NCI-H526 (cell line): Measurements from ENCODE around the gene ATPAF2.

Experiments
- DNase-seq, 2 experiments: peaks; one replicate each; lab custom pipeline; 2025; lab: John Stamatoyannopoulos, UW

The ATPAF2 gene

DNA sequence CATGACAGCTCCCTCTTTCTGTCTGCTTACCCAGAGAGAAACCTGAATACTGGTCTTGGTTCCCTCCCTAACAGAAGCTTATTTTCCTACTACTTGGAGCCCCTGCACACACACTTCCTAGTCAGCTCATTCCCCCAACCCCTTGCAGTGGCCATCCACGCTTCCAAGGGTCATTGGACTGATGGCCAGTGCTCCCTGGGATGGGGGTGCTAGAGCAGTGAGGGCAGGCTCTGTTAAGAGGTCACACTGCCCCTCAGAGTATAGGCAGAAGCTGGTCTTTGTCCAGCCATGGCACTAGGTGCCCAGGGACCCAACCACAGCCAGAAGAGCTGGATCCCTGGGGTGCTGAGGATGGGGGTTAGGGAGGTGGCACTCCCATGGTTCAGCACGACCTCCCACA lies 53.8 kb downstream of the ATPAF2 start:
- DNase-seq, result no peak

DNA sequence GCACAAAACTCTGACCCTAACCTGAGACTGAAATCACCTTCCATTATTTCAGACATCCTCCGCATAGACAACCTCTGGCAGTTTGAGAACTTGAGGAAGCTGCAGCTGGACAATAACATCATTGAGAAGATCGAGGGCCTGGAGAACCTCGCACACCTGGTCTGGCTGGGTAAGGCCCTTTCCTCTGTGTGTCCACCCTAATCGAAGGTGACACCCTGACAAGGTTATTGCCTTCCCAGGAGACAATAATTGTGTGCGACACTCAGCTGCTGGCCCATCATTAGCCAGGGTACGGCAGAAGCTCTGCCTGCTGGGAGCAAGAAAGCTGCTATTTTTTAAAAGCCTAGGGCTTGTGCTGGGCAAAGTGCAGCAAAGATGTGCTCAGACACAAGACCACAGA lies 55.2 kb downstream of the ATPAF2 start:
- DNase-seq, result no peak

DNA sequence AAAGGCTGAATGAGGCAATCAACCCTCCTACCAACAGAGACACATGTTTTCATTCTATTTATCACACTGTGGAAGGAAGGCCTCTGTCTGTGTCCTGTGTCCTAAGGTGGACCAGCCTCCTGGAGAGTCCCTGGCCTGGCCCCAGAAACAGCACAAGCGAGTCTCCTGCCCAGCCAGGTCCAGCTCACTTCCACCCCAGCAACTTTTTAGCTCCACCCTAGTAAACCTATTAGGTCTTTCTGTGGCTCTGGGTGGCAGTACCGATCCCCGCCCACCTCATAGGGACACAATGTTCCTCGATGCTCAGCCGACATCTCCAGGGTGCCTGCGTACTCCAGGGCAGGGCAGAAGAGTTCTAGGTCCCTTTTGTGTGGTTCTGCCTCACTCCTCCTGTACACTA lies 55.6 kb downstream of the ATPAF2 start:
- DNase-seq, result no peak

DNA sequence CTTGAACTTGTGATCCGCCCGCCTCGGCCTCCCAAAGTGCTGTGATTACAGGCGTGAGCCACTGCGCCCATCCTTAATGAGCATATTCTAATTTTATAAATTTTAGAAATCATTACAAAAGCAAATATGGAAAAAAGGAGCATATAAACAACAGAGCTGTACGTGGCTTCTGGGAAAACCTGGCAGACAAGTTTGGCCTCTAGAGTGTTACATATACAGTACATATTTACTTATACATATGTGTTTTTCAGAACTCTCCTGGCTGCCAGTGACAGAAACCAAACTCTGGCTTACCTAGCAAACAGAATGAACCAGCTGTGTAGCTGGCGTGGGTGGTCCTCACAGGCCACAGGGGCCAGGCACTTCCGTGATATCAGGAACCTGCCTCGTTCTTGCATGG lies 56.2 kb downstream of the ATPAF2 start:
- no peak for DNase-seq

DNA sequence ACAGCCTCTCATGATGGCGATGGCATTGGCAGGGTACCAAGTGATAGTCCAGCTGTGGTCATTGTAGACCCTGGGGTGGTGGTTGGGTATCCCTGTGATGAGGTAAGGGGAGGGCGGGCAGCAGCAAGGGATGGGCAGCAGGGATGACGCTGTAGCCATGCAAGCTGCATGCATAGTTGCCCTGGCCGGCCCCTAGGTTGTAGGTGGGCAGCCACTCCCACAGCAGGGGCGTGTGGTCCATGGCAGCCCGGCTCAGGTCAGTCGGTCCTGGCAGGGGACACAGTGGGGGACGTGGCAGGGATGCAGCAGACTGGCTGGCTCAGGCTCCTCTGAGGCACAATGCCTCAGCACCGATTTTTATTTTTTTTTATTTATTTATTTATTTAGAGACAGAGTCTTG lies 57.6 kb downstream of the ATPAF2 start:
- no peak for DNase-seq

DNA sequence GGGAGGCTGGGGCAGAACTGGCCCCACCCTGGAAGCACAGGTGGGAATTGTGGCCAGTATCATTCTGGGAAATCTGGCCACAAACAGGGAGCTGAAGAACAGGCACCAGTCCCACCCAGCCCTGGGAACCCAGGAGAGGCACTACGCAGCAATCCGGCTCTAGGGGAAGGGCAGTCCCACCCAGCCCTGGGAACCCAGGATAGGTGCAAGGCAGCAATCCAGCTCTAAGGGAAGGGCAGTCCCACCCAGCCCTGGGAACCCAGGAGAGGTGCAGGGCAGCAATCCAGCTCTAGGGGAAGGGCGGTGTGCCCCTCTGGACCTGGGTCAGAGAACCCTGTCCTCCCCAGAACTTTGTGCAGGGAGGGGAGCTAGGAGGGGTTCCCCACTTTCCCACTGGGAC lies 59.2 kb downstream of the ATPAF2 start:
- DNase-seq, result no peak

- no peak for DNase-seq
Measured at GRCh38 chr17:17978481-17979424, 60.2 kb downstream of the ATPAF2 start.

DNA sequence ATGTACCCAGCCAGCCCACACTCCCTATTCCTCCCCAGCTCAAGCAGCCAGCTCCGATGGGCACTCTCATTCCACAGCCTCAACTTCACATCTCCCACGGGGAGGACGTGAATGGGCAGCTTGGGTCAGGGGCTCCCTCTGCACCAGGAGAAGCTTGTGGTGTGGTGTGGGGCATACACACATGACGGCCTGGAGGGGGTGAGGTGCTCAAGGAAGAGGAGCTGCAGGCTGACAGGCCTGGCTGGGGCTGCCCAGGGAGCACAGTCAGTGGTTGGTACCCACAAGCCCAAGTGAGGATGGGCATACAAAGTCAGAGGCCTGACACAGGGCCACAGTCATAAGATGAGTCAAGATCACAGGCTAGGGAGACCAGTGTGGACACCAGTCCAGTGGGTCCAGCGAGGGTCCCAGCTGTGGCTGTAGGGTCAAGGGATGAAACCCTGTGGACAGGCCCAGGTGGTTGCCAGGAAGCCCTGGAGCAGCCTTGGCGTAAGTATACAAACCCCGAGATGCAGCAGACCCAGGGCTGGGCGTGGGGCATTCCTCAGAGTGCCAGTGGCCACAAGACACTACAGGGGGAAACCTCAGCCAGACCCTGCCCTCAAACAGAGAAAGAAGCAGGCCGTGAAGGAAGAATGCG lies 61.9 kb downstream of the ATPAF2 start:
- DNase-seq, result no peak

- no peak for DNase-seq
Measured at GRCh38 chr17:17975436-17975835, 63.5 kb downstream of the ATPAF2 start.

GRCh38 chr17:17972952-17973254 lies 66.1 kb downstream of the ATPAF2 start:
- DNase-seq, result no peak

- DNase-seq, result peak; percentile 99
Measured at GRCh38 chr17:17972126-17972951, 66.6 kb downstream of the ATPAF2 start, which contains the start of the genes DRC3 and TOM1L2. DRC3 (plus strand) TSS chr17:17972862; CDS start chr17:17977599, 4,737 bp downstream. TOM1L2 (minus strand) TSS chr17:17972400; CDS start chr17:17972313, 87 bp downstream.

DNA sequence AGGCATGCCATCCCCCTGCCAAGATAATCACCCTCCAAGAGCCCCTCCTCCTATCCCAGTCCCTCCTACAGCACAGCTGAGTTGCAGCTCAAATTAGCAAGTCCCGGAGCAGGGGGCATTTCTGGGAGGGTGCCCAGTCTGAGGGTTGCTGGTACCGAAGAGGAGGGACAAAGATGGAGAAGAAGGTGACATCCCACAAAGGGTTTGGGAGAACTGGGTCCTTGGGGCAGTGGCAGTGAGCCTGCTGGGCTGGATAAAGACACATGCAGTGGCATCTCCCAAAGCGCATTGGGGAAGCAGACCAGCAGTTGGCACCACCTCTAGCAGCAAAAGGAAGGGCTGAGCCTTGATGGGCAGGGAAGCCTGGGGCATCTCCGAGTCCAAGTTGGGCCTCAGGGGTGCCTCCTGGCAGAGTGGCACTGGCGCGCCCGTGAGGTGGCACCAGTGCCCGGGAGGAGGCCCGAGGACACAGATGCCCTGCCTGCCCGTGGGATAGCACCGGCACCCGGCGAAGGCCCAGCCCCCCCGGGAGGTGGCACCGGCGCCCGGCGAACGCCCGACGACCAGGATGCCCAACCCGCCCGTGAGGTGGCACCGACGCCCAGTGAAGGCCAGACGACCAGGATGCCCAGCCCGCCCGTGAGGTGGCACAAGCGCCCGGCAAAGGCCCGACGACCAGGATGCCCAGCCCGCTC lies 67.4 kb downstream of the ATPAF2 start:
- no peak for DNase-seq

DNA sequence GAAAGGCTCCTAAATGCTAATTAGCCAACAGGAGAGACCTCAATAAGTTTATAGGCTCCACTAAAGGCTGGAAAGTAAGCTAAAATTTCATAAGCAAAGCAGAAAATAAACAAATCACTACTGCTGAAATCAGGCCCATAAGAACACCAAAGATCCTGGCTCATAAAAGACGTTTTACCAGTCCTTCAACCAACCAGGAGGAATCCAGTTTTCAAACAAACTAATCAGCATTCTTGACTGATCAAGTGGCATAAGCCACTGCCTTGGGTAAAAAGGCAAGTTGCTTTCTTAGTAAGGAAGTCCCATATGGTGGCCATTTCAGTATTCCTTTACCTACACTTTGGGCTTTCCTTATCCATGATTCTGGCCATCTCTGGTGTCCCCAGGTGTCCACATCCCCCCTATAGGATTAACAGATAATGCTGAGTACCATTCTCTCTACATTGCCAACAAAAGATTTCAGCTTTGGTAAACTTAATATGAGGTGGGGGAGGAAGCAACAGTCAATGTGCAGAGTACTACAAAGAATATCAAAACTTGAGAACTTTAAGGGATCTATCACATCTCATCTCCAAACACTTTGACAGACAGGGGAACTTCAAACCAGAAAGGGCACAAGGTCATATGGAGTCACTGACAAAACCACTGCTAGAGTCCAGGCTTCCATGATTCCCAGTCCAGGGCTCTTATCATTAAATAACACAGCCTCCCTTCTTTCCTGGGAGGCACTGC lies 68.1 kb downstream of the ATPAF2 start:
- DNase-seq, result no peak
